SU-DHL-6 (cell line): ENCODE results near the gene OR51B6.
"Not testable (repeated sequence)": the region's sequence is repeated elsewhere in the genome, so short reads cannot be mapped to it uniquely, and the experiment has no call there.

ENCODE experiments used
- H2AFZ ChIP-seq: fragments of 200-600 bp; sonication (generic); 2 replicates; pipeline ENCODE4 v1.6.1; 2014; ENCODE audit warnings: low read depth, mild to moderate bottlenecking, moderate library complexity, mixed read lengths, antibody characterized with exemption, low read length; ENCODE audit not compliant: severe bottlenecking
- H3F3A ChIP-seq: fragments of 200-600 bp; shearing (Covaris generic); 2 replicates; pipeline ENCODE4 v1.6.0; 2016; ENCODE audit warnings: antibody characterized with exemption, mild to moderate bottlenecking; ENCODE audit not compliant: insufficient read depth
- H3K27ac ChIP-seq: fragments of 200-600 bp; sonication (generic); 2 replicates; pipeline ENCODE4 v1.5.1; 2016; ENCODE audit warnings: low read depth, mild to moderate bottlenecking, low read length, moderate library complexity, mixed read lengths
- H3K27me3 ChIP-seq: fragments of 200-600 bp; sonication (generic), shearing (Covaris generic); 2 replicates; pipeline ENCODE4 v1.6.0; 2014; ENCODE audit warnings: mild to moderate bottlenecking, low read length
- H3K36me3 ChIP-seq: fragments of 200-600 bp; sonication (generic); 2 replicates; pipeline ENCODE4 v1.6.1; 2014; ENCODE audit warnings: mild to moderate bottlenecking, low read length, mixed read lengths
- H3K4me2 ChIP-seq: fragments of 300-600, 200-600 bp; shearing (Covaris generic), sonication (generic); 2 replicates; pipeline ENCODE4 v1.6.0; 2014; ENCODE audit warnings: low read length, low read depth, mild to moderate bottlenecking; ENCODE audit not compliant: poor library complexity, severe bottlenecking
- H3K4me3 ChIP-seq: fragments of 200-600 bp; sonication (generic); 2 replicates; pipeline ENCODE4 v1.5.1; 2014; ENCODE audit warnings: antibody characterized with exemption, low read length, mild to moderate bottlenecking, mixed read lengths; ENCODE audit not compliant: insufficient read depth, poor library complexity, severe bottlenecking
- H3K79me2 ChIP-seq: fragments of 200-600 bp; sonication (generic); 2 replicates; pipeline ENCODE4 v1.6.1; 2014; ENCODE audit warnings: mild to moderate bottlenecking, low read length, moderate library complexity; ENCODE audit not compliant: insufficient read depth
- H3K9ac ChIP-seq: fragments of 200-600 bp; sonication (generic); 2 replicates; pipeline ENCODE4 v1.7.0; 2014; ENCODE audit warnings: mild to moderate bottlenecking, low read length
- H3K9me2 ChIP-seq: fragments of 200-600 bp; sonication (generic); replicated peaks from 2 replicates; pipeline ENCODE4 v1.6.1; 2014; ENCODE audit warnings: low read length; ENCODE audit not compliant: insufficient read depth
- H3K9me3 ChIP-seq: fragments of 200-600 bp; sonication (generic); 2 replicates; pipeline ENCODE4 v1.6.1; 2014; ENCODE audit warnings: low read length, mixed read lengths; ENCODE audit not compliant: insufficient read depth
- H4K20me1 ChIP-seq: fragments of 200-600 bp; sonication (generic); 2 replicates; pipeline ENCODE4 v1.6.1; 2014; ENCODE audit warnings: low read depth, mild to moderate bottlenecking, antibody characterized with exemption, low read length, moderate library complexity, mixed read lengths
- EZH2phosphoT487 ChIP-seq: fragments of 200-600 bp; sonication (generic), shearing (Covaris generic); conservative IDR thresholded peaks from 2 replicates; pipeline ENCODE4 v1.6.1; 2018; ENCODE audit warnings: mild to moderate bottlenecking, antibody characterized with exemption, low read length, moderate library complexity, mixed read lengths
- TF ChIP-seq, protein P1 (sequence below): fragments of 200-600 bp; sonication (generic); IDR thresholded peaks from one replicate; pipeline ENCODE4 v1.5.1; 2017; ENCODE audit warnings: antibody characterized with exemption, mild to moderate bottlenecking, low read length, moderate library complexity; ENCODE audit not compliant: insufficient read depth, poor library complexity, severe bottlenecking

OR51B6 gene

DNA sequence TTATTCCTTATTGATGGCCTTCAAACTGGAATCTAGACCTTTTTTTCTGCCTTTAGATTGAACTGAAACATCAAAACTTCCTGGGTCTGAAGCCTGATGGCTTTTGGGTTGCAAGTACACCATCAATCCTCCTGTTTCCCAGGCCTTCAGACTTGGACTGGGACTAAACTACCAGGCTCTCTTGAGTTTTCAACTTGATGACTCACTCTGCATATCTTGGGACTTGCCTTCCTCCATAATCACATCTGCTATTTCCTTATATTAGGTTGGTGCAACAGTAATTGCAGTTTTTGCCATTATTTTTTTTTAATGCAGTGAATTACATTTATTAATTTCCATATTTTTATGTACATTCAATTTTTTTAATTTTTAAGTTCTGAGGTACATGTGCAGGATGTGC lies 15.0 kb upstream of the OR51B6 start:
- Histone ChIP-seq H3K27me3 (no peaks in the 10 kb centered on the region), H3K9ac (no peak overlapping the region), H3K9me2 (no peaks in the 10 kb centered on the region), H3F3A (no peaks in the 10 kb centered on the region), H4K20me1 (0 out of 2 replicates have a peak, but pooled peaks cover 4% of the 10 kb centered on the region), H3K4me2 (no peak overlapping the region), H3K36me3 (no peaks in the 10 kb centered on the region), H3K4me3 (no peak overlapping the region), H3K9me3 (no peaks in the 10 kb centered on the region), H3K79me2 (no peaks in the 10 kb centered on the region), H2AFZ (no peak overlapping the region), H3K27ac (no peak overlapping the region)
- TF ChIP-seq EZH2phosphoT487, result no peak
- TF ChIP-seq, protein P1, sequence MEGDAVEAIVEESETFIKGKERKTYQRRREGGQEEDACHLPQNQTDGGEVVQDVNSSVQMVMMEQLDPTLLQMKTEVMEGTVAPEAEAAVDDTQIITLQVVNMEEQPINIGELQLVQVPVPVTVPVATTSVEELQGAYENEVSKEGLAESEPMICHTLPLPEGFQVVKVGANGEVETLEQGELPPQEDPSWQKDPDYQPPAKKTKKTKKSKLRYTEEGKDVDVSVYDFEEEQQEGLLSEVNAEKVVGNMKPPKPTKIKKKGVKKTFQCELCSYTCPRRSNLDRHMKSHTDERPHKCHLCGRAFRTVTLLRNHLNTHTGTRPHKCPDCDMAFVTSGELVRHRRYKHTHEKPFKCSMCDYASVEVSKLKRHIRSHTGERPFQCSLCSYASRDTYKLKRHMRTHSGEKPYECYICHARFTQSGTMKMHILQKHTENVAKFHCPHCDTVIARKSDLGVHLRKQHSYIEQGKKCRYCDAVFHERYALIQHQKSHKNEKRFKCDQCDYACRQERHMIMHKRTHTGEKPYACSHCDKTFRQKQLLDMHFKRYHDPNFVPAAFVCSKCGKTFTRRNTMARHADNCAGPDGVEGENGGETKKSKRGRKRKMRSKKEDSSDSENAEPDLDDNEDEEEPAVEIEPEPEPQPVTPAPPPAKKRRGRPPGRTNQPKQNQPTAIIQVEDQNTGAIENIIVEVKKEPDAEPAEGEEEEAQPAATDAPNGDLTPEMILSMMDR, result no peak

GRCh38 chr11:5337253-5337652 lies 14.1 kb upstream of the OR51B6 start:
- not testable (repeated sequence) for H3K9ac ChIP-seq, H3K4me3 ChIP-seq

DNA sequence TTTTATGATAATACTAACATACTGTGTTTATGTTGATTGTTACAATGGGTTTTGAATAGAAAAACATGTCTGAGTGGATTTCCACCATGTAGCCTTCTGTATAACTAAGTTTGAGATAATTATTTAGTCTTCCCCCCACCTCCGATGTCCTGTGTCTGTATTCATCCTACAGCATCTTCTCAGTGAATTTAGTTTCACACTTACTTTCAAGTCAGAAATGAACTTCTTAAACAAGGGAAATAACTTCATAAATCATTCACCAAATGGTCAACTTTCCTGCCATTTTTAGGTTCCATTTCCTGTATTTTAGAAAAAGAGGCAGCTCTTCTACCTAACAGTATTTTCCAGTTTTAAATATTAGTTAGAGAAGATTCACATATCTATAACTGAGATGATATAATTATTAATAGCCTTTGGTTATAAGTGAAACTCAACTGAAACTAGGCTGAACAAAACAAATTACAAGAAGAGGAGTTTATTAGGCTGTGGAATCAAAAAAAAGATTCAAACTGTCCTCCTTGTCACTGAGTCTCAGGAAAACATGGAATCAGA lies 11.5 kb upstream of the OR51B6 start:
- Histone ChIP-seq H3K9ac (no peak overlapping the region), H3K9me2 (no peaks in the 10 kb centered on the region), H4K20me1 (no peaks in the 10 kb centered on the region), H3K27me3 (no peaks in the 10 kb centered on the region), H3K9me3 (no peaks in the 10 kb centered on the region), H3K4me3 (no peak overlapping the region), H3K27ac (no peak overlapping the region), H2AFZ (no peak overlapping the region), H3F3A (no peaks in the 10 kb centered on the region), H3K4me2 (no peak overlapping the region), H3K36me3 (no peaks in the 10 kb centered on the region), H3K79me2 (no peaks in the 10 kb centered on the region)
- TF ChIP-seq, protein P1, result no peak
- no peak for TF ChIP-seq EZH2phosphoT487

More at GRCh38 chr11:5337253-5337652, 14.1 kb upstream of the OR51B6 start:
- H2AFZ ChIP-seq, H3K27me3 ChIP-seq, H3K36me3 ChIP-seq, H3K9me2 ChIP-seq, H3K4me2 ChIP-seq, H3F3A ChIP-seq, H4K20me1 ChIP-seq, H3K27ac ChIP-seq, H3K79me2 ChIP-seq, H3K9me3 ChIP-seq: not testable (repeated sequence)

- H3K27me3 ChIP-seq, result no peaks in the 10 kb centered on the region
- no peaks in the 10 kb centered on the region for H3F3A ChIP-seq
- H3K9me3 ChIP-seq, result no peaks in the 10 kb centered on the region
- H4K20me1 ChIP-seq, result no peaks in the 10 kb centered on the region
- H3K79me2 ChIP-seq, result no peaks in the 10 kb centered on the region
- no peak within 1 kb of the TSS for H3K4me3 ChIP-seq
- TF ChIP-seq, protein P1, result no peak
- TF ChIP-seq EZH2phosphoT487, result no peak
- no peak within 1 kb of the TSS for H2AFZ ChIP-seq
- H3K9me2 ChIP-seq, result no peaks in the 10 kb centered on the region
- H3K27ac ChIP-seq, result no peak within 1 kb of the TSS
- H3K4me2 ChIP-seq, result no peak within 1 kb of the TSS
- H3K9ac ChIP-seq, result no peak within 1 kb of the TSS
- H3K36me3 ChIP-seq, result no peaks in the 10 kb centered on the region
Observed at GRCh38 chr11:5343474-5344335, 7.6 kb upstream of the OR51B6 start, which contains the start of gene OR51B5. OR51B5 (minus strand) TSS chr11:5343524; CDS start chr11:5343524, 0 bp downstream.
